OCI-LY3 (cell line): ENCODE results near the gene TEFM.

Source experiments
- CTCF ChIP-seq: fragments of 200-600, 300-600 bp; sonication (generic); IDR thresholded peaks from 2 replicates; pipeline ENCODE4 v1.5.1; 2014; ENCODE audit warnings: antibody characterized with exemption, low read length, low read depth
- EZH2phosphoT487 ChIP-seq: fragments of 200-600 bp; shearing (Covaris generic); IDR thresholded peaks from 2 replicates; pipeline ENCODE4 v1.6.1; 2018; ENCODE audit warnings: antibody characterized with exemption, mixed run types, low read depth

GRCh38 chr17:30858556-30859250, 47.3 kb downstream of the TEFM start:
- TF ChIP-seq CTCF (no peak), EZH2phosphoT487 (no peak)
